Stimulated activated CD4-positive, alpha-beta T cell treated with anti-CD3 and anti-CD28 coated beads, Interleukin-2, amount 100 ng/mL, for 48 hours (primary cell): Measurements from ENCODE around the gene GPR21.

Experiments used
- DNase-seq, 2 donors: peaks; one replicate each; pipeline ENCODE4 v3.0.0-alpha.2; 2020

Gene GPR21, protein sequence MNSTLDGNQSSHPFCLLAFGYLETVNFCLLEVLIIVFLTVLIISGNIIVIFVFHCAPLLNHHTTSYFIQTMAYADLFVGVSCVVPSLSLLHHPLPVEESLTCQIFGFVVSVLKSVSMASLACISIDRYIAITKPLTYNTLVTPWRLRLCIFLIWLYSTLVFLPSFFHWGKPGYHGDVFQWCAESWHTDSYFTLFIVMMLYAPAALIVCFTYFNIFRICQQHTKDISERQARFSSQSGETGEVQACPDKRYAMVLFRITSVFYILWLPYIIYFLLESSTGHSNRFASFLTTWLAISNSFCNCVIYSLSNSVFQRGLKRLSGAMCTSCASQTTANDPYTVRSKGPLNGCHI

DNA sequence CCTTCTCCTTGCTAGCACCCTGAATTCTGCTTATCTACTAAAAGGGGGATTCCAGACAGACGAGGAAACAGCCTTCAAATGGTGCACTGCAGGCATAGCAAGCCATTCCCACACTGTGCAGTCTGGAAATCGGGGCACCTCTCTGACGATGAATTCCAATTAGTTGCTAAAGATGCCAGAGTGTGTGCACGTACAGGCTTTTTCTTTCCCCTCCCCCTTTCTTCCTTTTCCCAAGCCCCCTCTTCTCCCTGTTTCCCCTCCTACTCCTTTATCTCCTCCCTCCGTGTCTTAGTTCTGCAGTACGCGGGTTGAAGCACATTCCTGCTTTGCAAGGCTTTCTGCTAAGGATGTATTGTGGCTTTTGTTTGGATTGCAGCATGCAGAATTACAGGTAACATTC is at the start of gene GPR21:
GPR21 (plus strand) TSS at position 316 of the 400 bp plus-strand sequence. CDS start 900 bp downstream, outside the sequence.
- DNase-seq: no peak

DNA sequence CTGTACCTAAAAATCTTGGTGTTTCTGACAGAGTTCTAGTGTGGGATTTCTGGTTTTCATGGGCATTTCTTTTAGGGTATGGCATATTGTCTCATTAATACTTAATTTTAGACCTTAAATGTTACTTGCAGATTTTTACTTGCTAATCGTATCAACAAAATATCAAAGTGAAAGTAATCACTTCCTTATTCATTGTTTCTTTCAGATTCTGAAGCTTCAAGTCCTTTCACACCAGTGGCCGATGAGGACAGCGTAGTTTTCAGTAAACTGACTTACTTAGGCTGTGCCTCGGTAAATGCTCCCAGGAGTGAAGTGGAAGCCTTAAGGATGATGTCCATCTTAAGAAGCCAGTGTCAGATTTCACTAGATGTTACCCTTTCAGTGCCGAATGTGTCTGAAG is 47.5 kb upstream of the GPR21 start:
- DNase-seq: no peak

DNA sequence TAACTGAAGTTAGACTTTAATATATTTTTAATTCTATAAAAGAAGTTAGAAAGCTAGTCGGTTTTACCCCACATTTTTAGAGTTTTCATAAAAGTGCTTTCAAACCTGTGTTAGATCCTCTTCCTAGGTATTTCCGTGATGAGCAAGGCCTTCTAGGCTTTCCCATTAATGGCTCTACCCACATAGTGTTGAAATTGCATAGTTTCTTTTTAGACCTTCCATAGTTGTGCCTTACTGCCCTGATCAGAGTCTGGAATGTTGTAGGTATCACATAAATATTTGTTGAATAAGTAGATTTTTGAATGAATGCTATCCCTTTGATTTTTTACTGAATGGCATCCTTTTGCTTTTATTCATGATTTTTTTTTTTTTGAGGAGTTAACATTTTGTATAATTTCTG is 45.3 kb upstream of the GPR21 start:
- DNase-seq: no peak

DNA sequence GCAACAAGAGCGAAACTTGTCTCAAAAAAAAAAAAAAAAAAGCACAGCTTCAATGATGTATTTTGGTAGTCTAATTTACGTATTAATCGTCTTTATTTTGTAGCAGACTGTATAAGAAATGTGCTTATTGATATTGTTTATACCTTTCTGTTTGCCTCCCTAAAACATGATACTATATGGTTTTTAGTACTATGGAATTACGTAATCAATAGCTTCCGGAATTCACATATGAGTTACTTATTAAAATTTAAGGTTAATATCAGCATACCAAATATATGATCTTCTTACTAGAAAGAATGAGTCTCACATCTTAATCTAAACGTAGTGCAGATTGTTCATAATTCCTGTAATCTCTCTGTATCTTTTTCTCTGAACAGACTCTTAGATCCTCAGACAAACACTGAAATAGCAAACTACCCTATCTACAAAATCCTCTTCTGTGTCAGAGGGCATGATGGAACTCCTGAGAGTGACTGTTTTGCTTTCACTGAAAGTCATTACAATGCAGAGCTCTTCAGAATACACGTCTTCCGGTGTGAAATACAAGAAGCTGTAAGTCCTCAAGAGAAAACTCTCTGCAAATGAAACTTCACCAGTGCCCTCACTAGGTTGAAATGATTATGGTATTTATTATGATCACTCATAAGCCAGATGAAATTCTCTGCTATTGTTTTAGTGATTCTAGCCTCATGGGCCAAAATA is 44.4 kb upstream of the GPR21 start:
- DNase-seq: no peak

DNA sequence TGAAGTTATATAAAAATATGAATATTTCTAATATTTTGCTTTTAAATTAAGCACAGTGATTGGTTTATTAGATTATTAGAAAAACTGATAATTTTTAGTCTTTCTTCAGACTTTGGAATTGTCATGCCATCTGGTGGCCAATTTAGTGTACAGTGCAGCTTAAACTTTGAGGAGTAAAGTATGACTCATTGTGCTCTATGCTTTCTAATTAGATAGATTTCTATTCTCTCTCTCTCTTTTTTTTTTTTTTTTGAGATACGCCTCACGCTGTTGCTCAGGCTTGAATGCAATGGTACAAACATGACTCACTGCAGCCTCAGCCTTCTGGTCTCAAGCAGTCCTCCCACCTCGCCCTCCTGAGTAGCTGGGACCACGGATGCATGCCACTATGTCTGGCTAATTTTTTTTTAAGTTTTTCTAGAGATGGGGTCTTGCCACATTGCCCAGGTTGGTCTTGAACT is 42.1 kb upstream of the GPR21 start:
- DNase-seq: peak; percentile 5 to 10

DNA sequence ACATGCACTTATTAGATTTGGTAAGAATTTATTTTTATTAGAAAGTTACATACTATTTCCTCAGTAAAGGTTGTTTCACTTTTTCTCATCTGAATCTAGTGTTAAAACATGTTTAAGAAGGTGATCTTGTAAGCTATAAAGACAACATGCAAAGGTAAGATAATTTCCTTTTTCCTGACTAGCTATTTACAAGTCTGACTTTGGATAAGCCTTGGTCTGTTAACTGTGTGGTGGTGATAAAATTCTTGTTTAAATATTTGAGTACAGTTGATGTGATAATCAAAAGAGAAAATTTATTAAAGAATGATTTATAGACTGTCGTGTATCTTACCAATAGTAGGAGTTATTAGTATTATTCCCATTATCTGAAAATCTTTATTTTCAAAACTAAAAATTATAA is 36.9 kb upstream of the GPR21 start:
- DNase-seq: no peak

DNA sequence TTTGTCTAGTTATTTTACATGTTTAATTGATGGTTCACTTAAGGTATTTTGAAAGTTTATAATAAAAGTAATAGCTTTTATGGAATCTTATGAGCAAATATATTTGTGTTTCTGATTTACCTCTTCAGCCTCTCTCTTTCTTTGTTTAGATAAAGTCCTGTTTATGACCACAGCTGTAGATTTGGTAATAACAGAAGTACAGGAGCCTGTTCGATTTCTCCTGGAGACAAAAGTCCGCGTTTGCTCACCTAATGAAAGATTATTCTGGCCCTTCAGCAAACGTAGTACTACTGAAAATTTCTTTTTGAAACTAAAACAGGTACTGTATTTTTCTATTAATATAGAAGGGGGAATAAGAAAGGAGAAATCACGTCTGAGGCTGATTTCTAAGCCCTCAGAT is 35.0 kb upstream of the GPR21 start:
- no peak for DNase-seq

DNA sequence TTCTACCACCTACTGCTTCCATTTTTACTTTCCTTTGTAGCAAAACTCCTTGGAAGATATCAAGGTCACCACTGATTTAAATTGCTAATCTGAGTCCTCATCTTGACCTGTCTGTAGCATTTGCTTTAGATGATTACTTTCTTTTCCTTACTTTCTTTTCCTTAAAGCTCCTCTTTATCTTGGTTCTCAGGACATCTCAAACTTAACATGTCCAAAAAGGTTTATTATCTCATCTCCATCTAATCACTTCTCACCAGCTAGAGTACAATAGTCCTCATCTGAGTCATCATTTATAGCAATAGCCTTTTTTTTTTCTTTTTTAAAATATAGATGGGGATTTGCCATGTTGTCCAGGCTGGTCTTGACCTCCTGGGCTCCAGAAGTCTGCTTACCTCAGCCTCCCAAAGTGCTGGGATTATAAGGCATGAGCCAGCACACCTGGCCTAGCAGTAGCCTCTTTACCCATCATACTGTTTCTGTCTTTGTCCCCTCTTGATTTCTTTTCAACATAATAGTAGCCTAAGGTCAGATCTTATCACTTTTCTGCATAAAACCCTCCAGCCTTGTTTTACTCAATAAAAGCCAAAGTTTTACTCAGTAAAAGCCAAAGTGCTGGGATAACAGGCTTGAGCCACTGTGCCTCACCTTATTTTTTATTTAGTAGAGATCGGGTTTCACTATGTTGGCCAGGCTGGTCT is 32.9 kb upstream of the GPR21 start:
- DNase-seq: no peak

DNA sequence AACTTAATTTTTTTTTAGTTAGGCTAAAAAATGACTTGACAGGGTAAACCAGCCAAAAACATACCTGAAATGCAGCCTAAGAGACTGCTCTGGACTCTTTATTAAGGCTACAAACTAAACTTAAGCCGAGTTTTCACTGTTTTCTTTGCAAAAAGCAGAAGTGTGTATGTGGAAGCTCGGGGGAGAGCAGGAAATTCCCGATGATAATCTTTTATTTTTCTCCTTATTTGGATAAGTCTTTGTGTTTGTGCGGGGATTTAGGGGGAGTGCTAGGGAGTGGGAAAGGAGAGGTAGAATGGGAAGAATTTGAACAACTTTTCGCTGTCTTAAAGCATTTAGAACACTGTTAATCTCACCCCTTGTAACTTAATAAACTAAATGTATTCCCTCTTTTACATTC is 30.7 kb upstream of the GPR21 start:
- no peak for DNase-seq

DNA sequence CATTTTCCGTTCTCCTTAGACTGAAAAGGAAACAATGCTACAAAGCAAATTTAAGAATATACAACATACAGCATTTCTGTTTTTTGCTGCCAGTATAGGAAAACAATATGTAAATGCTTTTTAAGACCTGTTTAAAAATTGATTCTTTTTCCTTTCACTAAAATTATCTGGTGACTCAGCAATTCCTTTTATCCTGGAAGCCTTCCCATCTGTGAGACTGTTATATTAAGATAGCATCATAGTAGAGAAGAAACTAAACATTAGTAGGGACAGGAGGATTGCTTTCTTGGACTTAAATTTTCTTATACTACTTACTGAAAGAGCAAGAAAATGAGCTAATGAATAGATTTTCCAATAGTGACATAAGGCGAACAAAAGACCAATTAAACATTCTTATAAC is 30.0 kb upstream of the GPR21 start:
- DNase-seq: no peak

DNA sequence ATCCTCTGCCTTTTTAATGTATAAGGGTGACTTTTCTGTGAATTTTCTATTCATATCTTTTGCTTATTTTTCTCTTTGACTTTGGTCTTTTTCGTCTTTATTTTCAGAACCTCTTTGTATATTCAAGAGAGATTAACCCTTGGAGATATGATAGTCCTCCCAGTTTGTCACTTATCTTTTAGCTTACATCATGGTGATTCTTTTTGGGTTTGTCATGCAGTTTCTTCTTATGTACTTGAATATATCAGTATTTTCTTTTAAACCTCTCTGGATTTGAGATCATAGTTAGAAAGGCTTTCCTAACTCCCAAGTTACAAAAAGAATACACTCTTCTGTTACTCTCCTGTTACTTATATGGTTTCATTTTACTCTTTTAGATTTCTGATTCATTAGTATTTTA is 27.5 kb upstream of the GPR21 start:
- DNase-seq: no peak

DNA sequence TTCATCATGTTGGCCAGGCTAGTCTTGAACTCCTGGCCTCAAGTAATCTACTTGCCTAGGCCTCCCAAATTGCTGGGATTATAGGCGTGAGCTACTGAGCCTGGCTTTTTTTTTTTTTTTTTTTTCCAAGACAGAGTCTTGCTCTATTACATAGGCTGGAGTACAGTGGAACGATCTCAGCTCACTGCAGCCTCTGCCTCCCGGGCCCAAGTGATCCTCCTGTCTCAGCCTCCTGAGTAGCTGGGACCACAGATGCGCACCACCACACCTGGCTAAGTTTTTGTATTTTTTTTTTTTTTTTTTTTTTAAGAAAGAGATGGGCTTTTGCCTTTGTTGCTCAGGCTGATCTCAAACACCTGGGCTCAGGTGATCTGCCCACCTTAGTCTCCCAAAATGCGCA is 26.2 kb upstream of the GPR21 start:
- no peak for DNase-seq

DNA sequence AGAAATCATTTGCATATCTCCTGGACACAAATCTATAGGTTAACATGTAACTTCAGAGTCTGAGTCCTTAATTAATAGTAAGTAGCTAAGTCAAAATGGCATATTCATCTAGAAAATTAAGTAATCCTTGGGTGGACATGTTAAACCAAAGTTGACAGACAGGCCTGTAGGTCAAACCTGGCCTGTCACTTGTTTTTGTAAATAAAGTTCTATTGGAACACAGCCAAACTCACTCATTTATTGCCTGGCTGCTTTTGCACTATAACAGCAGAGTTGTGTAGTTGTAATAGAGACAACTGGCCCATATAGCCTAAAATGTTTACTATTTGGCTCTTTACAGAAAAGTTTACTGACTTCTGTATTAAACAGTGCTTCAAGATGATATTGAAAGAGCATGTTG is 24.6 kb upstream of the GPR21 start:
- DNase-seq: no peak

DNA sequence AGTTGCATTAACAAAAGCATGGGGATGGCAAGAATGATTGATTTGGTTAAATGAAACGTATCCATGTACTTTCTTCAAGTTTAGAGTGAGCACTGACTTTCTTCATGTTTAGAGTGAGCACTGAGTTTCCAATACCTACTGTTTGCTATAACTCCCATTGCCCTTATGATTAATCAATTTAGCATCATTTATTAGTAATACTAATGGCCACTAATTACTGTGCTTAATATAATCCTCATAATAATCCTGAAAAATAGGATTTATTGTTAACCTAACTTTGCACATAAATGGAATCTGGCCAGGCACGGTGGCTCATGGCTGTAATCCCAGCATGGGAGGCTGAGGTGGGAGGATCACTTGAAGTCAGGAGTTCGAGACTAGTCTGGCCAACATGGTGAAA is 22.1 kb upstream of the GPR21 start:
- DNase-seq: no peak

DNA sequence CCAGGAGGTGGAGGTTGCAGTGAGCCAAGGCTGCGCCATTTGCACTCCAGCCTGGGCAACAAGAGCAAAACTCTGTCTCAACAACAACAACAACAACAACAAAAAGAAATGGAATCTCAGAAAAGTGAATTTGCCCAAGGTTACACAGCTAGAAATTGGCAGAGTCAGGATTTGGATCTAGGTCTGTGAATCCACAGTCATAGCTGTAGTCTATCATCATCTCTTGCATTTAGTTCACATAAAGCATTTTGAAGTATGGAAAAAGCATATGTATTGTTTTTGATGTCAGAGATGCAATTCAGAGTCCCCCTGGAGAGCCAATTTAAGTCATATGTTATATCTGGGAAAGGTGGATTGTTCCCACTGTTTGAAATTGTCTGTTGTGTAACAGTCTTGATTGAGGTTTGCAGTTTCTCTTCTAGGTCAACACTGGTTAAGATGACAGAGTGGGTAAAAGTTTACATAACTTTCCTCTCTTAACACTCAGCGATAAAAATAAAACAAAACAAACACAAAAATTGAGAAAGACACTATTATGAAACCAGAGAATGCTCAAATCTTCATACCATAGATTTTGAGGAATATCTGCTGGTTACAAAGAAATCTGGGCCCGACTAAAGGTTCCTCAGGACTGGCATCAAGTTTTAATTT is 21.5 kb upstream of the GPR21 start:
- DNase-seq: no peak

DNA sequence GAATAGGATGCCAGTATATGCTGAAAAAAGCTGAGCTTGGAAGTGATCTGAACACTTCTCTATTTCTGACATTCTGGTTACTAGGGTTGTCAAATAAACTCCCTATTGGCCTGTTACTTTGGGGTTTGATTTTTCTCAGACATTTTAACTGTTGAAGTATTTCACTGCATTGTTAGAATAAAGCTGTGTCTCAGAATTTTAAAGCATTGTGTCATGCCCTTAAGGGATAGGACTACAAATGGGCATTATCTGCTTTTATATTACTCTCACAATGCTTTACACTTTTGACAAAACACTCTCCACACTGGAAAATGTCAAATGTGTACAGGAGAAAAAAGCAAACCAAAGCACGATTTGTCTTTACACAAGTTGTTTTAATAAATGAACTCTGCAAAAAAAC is 16.8 kb upstream of the GPR21 start:
- no peak for DNase-seq

DNA sequence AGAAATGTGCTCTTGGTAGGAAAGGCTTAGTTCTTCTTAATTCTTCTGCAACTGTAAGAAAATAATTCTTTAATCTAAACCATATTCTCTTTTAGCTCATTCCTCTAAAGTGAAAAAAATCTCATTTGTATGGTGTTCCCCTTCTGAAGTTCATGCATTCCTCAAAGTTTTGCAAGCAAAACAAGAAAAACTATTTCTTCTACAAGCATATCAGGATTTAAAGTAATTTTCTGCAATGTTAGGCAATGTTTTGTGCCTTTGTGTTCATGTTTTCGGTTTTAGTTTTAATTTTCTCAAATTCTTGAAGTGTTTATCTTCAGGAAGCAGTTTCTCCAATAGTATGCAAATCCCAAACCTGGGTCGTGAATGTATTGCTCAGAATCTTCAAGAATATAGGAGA is 12.7 kb upstream of the GPR21 start:
- no peak for DNase-seq

DNA sequence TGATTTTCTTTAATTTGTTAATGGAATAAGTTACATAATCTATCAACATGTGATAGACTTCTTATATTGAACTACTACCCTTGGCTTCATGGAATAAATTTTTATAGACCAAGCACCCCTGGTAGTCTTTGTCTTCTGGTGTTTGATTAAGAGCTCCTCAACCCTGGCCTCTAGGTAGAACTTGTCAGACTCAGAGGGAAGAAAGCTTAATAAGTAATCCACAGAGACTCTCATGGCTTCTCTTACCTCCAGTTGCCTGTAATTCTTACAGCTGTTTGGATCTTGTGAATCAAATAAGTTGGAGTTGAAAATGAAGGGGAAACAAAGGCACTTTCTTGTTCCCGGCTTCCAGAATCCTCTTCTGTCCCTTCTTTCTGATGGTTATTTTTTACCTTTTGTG is 7.0 kb upstream of the GPR21 start:
- no peak for DNase-seq

DNA sequence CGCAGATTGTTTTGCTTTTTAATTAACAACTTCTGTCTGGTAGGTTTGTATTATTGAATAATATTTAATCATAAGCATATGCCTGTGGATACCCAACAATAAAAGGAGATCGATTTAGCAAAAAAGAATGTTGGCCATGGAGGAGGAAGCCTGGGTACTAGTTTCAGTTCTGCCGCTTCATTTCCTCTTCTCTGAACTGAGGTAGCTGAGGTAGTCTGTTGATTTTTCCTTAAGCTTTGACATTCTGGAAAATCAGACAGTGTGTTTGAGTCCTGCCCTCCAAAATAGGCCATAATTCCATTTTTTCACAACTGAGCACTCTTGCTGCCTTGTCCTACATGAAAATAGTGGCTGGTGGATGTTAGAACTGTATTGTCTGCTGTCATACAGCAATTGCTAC is 6.0 kb upstream of the GPR21 start:
- no peak for DNase-seq

DNA sequence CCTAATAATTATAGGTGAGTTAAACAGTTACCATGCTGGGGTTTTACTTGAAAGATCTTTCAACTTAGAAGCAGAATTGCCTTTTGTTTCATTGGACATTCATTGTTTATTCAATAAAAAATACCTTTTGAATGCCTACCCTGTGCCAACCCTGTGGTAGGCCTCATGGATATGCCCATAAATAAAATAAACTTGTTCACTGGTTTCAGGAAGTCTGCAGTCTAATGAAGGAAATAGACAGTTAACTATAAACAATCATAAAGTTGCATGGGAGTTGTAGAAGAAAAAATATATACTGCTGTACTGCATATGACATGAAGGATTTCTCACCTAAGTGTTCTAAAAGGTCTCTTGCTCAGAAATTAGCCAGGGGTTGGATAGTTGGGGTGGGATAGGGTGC is 5.3 kb upstream of the GPR21 start:
- no peak for DNase-seq

DNA sequence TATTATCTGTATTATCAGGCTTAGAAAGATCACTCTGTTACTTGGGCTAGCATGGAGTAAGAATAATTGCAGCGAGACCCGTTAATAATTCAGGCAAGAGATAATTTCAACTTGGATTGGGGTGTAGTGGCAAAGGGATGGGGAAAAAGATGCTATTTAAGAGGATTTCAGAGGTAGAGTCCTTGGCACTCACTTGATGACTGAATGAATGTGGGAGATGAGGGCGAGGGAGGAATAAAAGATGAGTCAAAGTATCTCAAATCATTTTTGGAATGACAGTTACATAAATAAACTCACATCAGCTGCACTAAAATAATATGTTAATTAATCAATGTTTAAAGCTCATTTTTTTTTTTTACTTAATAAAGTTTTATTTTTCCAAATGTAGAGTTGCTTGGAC is 4.5 kb upstream of the GPR21 start:
- no peak for DNase-seq

DNA sequence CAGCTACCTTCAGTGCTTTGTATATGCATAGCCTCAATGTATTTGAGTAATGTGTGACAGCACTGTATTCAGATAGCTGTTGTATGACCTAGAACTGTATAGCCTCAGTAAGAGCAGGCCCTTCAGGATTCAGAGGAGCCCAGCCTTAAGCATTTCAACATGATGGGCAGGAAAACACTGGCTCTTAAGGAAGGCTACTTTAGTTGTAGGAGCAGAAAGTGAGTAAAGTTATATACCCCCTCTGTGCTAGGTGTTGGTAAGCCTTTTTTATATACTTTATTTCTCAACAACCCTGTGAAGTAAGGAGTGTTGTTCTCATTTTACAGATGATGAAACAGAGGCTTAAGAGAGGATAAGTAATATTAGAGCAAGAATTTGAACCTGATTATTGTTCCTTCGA is 1.5 kb upstream of the GPR21 start:
- no peak for DNase-seq

DNA sequence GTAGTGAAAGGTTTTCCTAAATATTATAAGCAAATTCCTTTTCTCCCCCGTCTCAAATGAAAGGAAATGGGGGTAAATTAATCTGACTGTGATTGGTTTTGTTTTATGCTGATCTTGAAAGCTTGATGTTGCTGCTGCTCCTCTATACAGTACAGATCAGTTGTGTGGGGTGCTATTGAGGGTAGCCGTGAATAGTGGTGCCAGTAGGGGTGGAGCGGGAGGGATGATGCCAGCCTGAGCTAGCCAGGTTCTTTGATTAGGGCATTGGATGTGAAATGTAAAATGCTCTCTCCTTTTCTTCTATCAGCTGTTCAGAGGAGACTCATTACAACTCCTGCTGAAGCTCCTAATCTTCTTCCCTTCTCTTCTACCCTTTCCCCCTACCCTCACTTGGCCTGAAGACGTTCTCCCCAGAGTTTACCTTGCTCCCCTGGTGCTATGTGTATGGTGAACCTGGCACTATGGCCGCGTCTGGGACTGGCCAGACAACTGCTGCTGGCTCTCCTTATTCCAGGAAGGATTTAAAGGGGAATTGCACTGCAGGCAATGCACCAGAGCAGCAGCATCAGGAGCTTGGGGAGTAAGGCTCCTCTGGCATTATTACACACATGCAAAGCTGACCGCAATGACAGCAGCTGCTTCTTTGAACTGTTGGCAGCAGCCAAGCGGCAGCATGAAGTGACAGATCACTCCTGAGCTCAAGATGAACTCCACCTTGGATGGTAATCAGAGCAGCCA is 566 bp downstream of the GPR21 start:
- DNase-seq: no peak
